Panc1 (cell line): ENCODE results near the gene CAMK2A. TPM values are rescaled to one million over a fixed set of nuclear protein-coding genes. Genes with fewer than 3 reads are reported as not detected.

Experiments
- ATAC-seq: fragments of 200-7000 bp; cut with Tn5 transposase; 2 replicates; pipeline ENCODE4 v1.9.1; 2020; ENCODE audit warnings: mild to moderate bottlenecking, moderate library complexity
- BruUV-seq: library from RNA; stranded (reverse); fragments of 400-500 nt; replicated peaks from 2 replicates; lab custom pipeline; 2021; lab: Mats Ljungman, UMichigan
- CTCF ChIA-PET: fragments of 300-600 bp; sonication (Branson Sonifier 250); formaldehyde crosslinking; loops from one replicate; lab custom pipeline; 2022; ENCODE audit warnings: antibody characterized with exemption; lab: Charles Lee
- POLR2A ChIA-PET: fragments of 300-600 bp; sonication (Branson Sonifier 250); formaldehyde crosslinking; loops from one replicate; lab custom pipeline; 2022; ENCODE audit warnings: antibody characterized with exemption; lab: Charles Lee
- DNase-seq: peaks from one replicate; pipeline ENCODE4 v3.0.0-alpha.2; 2010; ENCODE audit warnings: low read depth, low spot score
- H3K27ac ChIP-seq: 2 replicates; pipeline ENCODE4 v1.5.1; 2011; ENCODE audit warnings: mild to moderate bottlenecking, low read length, inconsistent platforms
- H3K27me3 ChIP-seq: fragments of 200-500 bp; sonication (Bioruptor generic); 2 replicates; pipeline ENCODE4 v1.6.0; 2014; ENCODE audit warnings: low read length, inconsistent platforms; ENCODE audit not compliant: control insufficient read depth, insufficient read depth
- H3K36me3 ChIP-seq: fragments of 200-500 bp; sonication (Bioruptor generic); 2 replicates; pipeline ENCODE4 v1.5.1; 2014; ENCODE audit warnings: inconsistent platforms, mild to moderate bottlenecking, low read length, moderate library complexity; ENCODE audit not compliant: control insufficient read depth, insufficient read depth
- H3K4me1 ChIP-seq: 2 replicates; pipeline ENCODE4 v1.5.1; 2011; ENCODE audit warnings: inconsistent platforms, mild to moderate bottlenecking, low read length, moderate library complexity; ENCODE audit not compliant: control insufficient read depth, insufficient read depth
- H3K4me3 ChIP-seq, 2 experiments: 2 replicates each; pipeline ENCODE4 v1.5.1; 2011 to 2012; ENCODE audit warnings: low read depth in 2 of 2, low read length in 2 of 2, mild to moderate bottlenecking in 2 of 2, inconsistent platforms in 1 of 2, moderate library complexity in 1 of 2
- H3K9me3 ChIP-seq: fragments of 200-500 bp; sonication (Bioruptor generic); 2 replicates; pipeline ENCODE4 v1.5.1; 2014; ENCODE audit warnings: low read depth, mild to moderate bottlenecking, inconsistent platforms, low read length, moderate library complexity; ENCODE audit not compliant: control insufficient read depth, insufficient read depth
- CTCF ChIP-seq: fragments of 450-650 bp; IDR thresholded peaks from 2 replicates; pipeline ENCODE4 v1.5.1; 2017; ENCODE audit warnings: mild to moderate bottlenecking
- POLR2AphosphoS5 ChIP-seq: IDR thresholded peaks from 2 replicates; pipeline ENCODE4 v1.6.1; 2012; ENCODE audit warnings: mild to moderate bottlenecking, low read depth, low read length, moderate library complexity
- REST ChIP-seq, 2 experiments: IDR thresholded peaks; 2 replicates each; pipeline ENCODE4 v1.6.1; 2011 to 2012; ENCODE audit warnings: low read depth in 2 of 2, control low read depth in 1 of 2, low read length in 1 of 2, mild to moderate bottlenecking in 1 of 2, moderate library complexity in 1 of 2; ENCODE audit not compliant: insufficient read depth in 1 of 2
- SIN3A ChIP-seq: IDR thresholded peaks from 2 replicates; pipeline ENCODE4 v1.6.1; 2012; ENCODE audit warnings: low read depth, mild to moderate bottlenecking, low read length, moderate library complexity, borderline replicate concordance; ENCODE audit not compliant: insufficient read depth
- TCF7L2 ChIP-seq: IDR thresholded peaks from 2 replicates; pipeline ENCODE4 v1.6.1; 2011; ENCODE audit warnings: mild to moderate bottlenecking, low read depth, low read length, inconsistent platforms
- in situ Hi-C: cut with HindIII; loops from 2 replicates; pipeline ENCODE4 v1.10.0; 2016; ENCODE audit warnings: low sequenced_read_pairs, low pct_unique_long_range_greater_than_20kb
- intact Hi-C: fragments of 100-400 bp; cut with micrococcal nuclease; formaldehyde crosslinking; loops from one replicate; pipeline ENCODE4 v1.10.0; 2022; ENCODE audit not compliant: unreplicated experiment
- total RNA-seq: library from RNA; stranded (reverse); gene quantifications from one replicate; pipeline ENCODE4 v1.2.1, GENCODE V29; 2021; ENCODE audit not compliant: unreplicated experiment

The CAMK2A gene
- total RNA-seq, 1 experiment from 2014 or later = 0.51 TPM

DNA sequence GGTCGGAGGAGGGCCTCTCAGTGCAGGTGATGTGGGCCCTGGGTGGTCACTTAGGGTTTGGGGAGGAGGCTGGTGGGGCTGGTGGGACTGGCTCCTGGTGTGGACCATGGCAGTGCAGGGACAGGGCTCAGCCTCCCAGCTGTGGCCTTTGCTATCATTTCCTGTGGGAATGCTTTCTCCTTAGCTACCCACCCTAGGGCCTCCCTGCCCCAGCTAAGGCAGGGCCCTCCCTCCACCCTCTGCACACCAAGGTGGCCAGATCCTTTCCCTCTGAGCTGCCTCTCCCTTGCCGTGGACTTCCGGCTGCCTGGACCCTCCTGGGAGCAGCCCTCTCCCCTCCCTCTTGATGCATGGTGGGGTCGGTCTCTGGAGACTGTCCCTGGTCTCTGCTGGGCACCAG, 35.9 kb upstream of the CAMK2A start:
- no peak overlapping the region for H3K27ac ChIP-seq
- intact Hi-C loops = no loop called here
- H3K4me3 ChIP-seq = no peak overlapping the region
- DNase-seq = no peak
- peaks cover 3% of the 10 kb centered on the region; the same call in 1 of the 2 replicates for H3K4me1 ChIP-seq
- ATAC-seq = no peak
- no peaks in the 10 kb centered on the region for H3K36me3 ChIP-seq
- in situ Hi-C loops = no loop called here
- BruUV-seq = no TSS peak
- H3K27me3 ChIP-seq = no peaks in the 10 kb centered on the region
- ChIA-PET CTCF (no interaction called here), POLR2A (no interaction called here)
- no peak for TF ChIP-seq CTCF
- no peaks in the 10 kb centered on the region; the same call in 1 of the 2 replicates for H3K9me3 ChIP-seq

DNA sequence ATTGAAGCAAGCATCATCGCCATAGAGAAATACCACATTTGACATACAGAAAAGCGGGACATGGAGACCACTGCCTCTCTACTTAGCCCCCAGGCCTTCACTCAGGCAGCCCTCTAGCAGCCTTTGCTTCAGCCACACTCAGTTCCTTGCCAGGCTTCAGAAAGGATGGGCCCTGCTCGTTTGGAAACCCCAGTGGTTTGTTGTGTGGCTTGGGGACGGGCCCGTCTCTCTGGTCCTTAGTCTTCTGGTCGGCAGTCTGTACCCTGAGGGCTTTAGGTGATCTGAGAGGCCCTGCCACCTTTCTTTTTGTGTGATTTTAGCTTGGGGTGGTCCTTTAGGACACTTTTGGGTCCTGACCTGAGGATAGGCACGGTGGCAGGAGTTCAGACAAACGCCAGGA, 34.2 kb upstream of the CAMK2A start:
- Histone ChIP-seq H3K27me3 (no peaks in the 10 kb centered on the region), H3K4me3 (no peak overlapping the region), H3K9me3 (no peaks in the 10 kb centered on the region; the same call in 1 of the 2 replicates), H3K36me3 (no peaks in the 10 kb centered on the region), H3K27ac (no peak overlapping the region), H3K4me1 (peaks cover 19% of the 10 kb centered on the region)
- POLR2A ChIA-PET = no interaction called here
- ATAC-seq (no peak), DNase-seq (no peak)
- CTCF ChIA-PET = no interaction called here
- TF ChIP-seq POLR2AphosphoS5 = no peak
- no peak for TF ChIP-seq CTCF
- TF ChIP-seq SIN3A = no peak
- TF ChIP-seq TCF7L2 = no peak
- no peak for TF ChIP-seq REST (IDR thresholded peaks at IDR 0.05; ENCODE audit: insufficient read depth in 1 of 2, low read depth in 2 of 2, low read length in 1 of 2)
- intact Hi-C loops (no loop called here), in situ Hi-C loops (no loop called here)
- BruUV-seq = no TSS peak
